ENCODE measurements around the gene SLC6A20. TPM values are rescaled to one million over a fixed set of nuclear protein-coding genes. Genes with fewer than 3 reads are reported as not detected.

Gene SLC6A20
- total and polyA plus RNA-seq, 2 donors from 2014 or later, result 0.37 to 35.2 TPM

- peaks cover under 1 to 28% (median 10%) of the 10 kb centered on the region in 3 donors for H3K36me3 ChIP-seq (ENCODE audit: control insufficient read depth in 2 of 3, insufficient read depth in 3 of 3, low read length in 3 of 3)
- FAIRE-seq, result no peak
- no peak for TF ChIP-seq CTCF (IDR thresholded peaks at IDR 0.05; ENCODE audit: borderline replicate concordance, extremely low read depth, insufficient read depth)
Measured at GRCh38 chr3:45712434-45713110, 83.8 kb downstream of the SLC6A20 start.

GRCh38 chr3:45711931-45712330 is 84.4 kb downstream of the SLC6A20 start:
- no peak overlapping the region for H3K4me3 ChIP-seq (ENCODE audit: low read length in 3 of 3)
- intact Hi-C loops (cut with DNase I), result no loop called here
- FAIRE-seq, result no peak
- H3K27ac ChIP-seq (ENCODE audit: low read depth in 2 of 2, low read length in 2 of 2), result no peak overlapping the region
- no peak for DNase-seq
- H3K4me1 ChIP-seq (ENCODE audit: control insufficient read depth in 2 of 3, insufficient read depth in 2 of 3, low read depth in 1 of 3, low read length in 3 of 3), result no peaks in the 10 kb centered on the region
- no peak overlapping the region for H3K9ac ChIP-seq (ENCODE audit: low read length in 3 of 3)
- TF ChIP-seq CTCF (IDR thresholded peaks at IDR 0.05; ENCODE audit: borderline replicate concordance, extremely low read depth, insufficient read depth), result no peak
- no peaks in the 10 kb centered on the region for H3K9me3 ChIP-seq (ENCODE audit: control insufficient read depth in 2 of 3, insufficient read depth in 1 of 3, low read length in 3 of 3)
- no peaks in the 10 kb centered on the region for H3K27me3 ChIP-seq (ENCODE audit: control insufficient read depth, insufficient read depth, low read length)
- H3K36me3 ChIP-seq (ENCODE audit: control insufficient read depth in 2 of 3, insufficient read depth in 3 of 3, low read length in 3 of 3), result peaks cover 3 to 31% (median 15%) of the 10 kb centered on the region in 3 donors

More at GRCh38 chr3:45712434-45713110, 83.8 kb downstream of the SLC6A20 start:
- H3K9ac ChIP-seq (ENCODE audit: low read length in 3 of 3), result no peak overlapping the region
- no peaks in the 10 kb centered on the region for H3K9me3 ChIP-seq (ENCODE audit: control insufficient read depth in 2 of 3, insufficient read depth in 1 of 3, low read length in 3 of 3)
- no peaks in the 10 kb centered on the region for H3K27me3 ChIP-seq (ENCODE audit: control insufficient read depth, insufficient read depth, low read length)
- H3K4me3 ChIP-seq (ENCODE audit: low read length in 3 of 3), result no peak overlapping the region
- DNase-seq, result no peak
- H3K4me1 ChIP-seq (ENCODE audit: control insufficient read depth in 2 of 3, insufficient read depth in 2 of 3, low read depth in 1 of 3, low read length in 3 of 3), result no peaks in the 10 kb centered on the region
- intact Hi-C loops (cut with DNase I), result no loop called here
- no peak overlapping the region for H3K27ac ChIP-seq (ENCODE audit: low read depth in 2 of 2, low read length in 2 of 2)

- no peaks in the 10 kb centered on the region for H3K9me3 ChIP-seq (ENCODE audit: control insufficient read depth in 2 of 3, insufficient read depth in 1 of 3, low read length in 3 of 3)
- no peak overlapping the region for H3K9ac ChIP-seq (ENCODE audit: low read length in 3 of 3)
- no peak for TF ChIP-seq CTCF (IDR thresholded peaks at IDR 0.05; ENCODE audit: borderline replicate concordance, extremely low read depth, insufficient read depth)
- H3K4me3 ChIP-seq (ENCODE audit: low read length in 3 of 3), result no peak overlapping the region
- no peak overlapping the region for H3K27ac ChIP-seq (ENCODE audit: low read depth in 2 of 2, low read length in 2 of 2)
- no peaks in the 10 kb centered on the region for H3K27me3 ChIP-seq (ENCODE audit: control insufficient read depth, insufficient read depth, low read length)
- no peak for DNase-seq
- intact Hi-C loops (cut with DNase I), result no loop called here
- FAIRE-seq, result no peak
- no peaks in the 10 kb centered on the region for H3K4me1 ChIP-seq (ENCODE audit: control insufficient read depth in 2 of 3, insufficient read depth in 2 of 3, low read depth in 1 of 3, low read length in 3 of 3)
- peaks cover 3 to 15% (median 7%) of the 10 kb centered on the region in 3 donors for H3K36me3 ChIP-seq (ENCODE audit: control insufficient read depth in 2 of 3, insufficient read depth in 3 of 3, low read length in 3 of 3)
Measured at GRCh38 chr3:45705839-45706808, 90.2 kb downstream of the SLC6A20 start.

Other genes starting within 250 kb of the SLC6A20 start
- gene LIMD1, start 201.8 kb downstream of the SLC6A20 start, total RNA-seq, result 36.3 TPM
- gene LIMD1, start 201.8 kb downstream of the SLC6A20 start, polyA plus RNA-seq (ENCODE audit: insufficient read depth, low read depth, low replicate concordance), result 3.1 TPM
- gene SACM1L, start 107.1 kb downstream of the SLC6A20 start, total RNA-seq, result 53.1 TPM
- gene SACM1L, start 107.1 kb downstream of the SLC6A20 start, polyA plus RNA-seq (ENCODE audit: insufficient read depth, low read depth, low replicate concordance), result 27.1 TPM
- 30.9 TPM for gene LZTFL1, start 45.6 kb upstream of the SLC6A20 start, total RNA-seq
- gene LZTFL1, start 45.6 kb upstream of the SLC6A20 start, polyA plus RNA-seq (ENCODE audit: insufficient read depth, low read depth, low replicate concordance), result 13.9 TPM
- 0.22 TPM for gene CCR9, start 90.0 kb upstream of the SLC6A20 start, total RNA-seq
- gene CCR9, start 90.0 kb upstream of the SLC6A20 start, polyA plus RNA-seq (ENCODE audit: insufficient read depth, low read depth, low replicate concordance), result 0.43 TPM
- gene CXCR6, start 146.9 kb upstream of the SLC6A20 start, total RNA-seq, result 2.7 TPM
- 0.39 TPM for gene CXCR6, start 146.9 kb upstream of the SLC6A20 start, polyA plus RNA-seq (ENCODE audit: insufficient read depth, low read depth, low replicate concordance)
- 39.1 TPM for gene FYCO1, start 199.3 kb upstream of the SLC6A20 start, total RNA-seq
- gene FYCO1, start 199.3 kb upstream of the SLC6A20 start, polyA plus RNA-seq (ENCODE audit: insufficient read depth, low read depth, low replicate concordance), result 11.1 TPM
- gene XCR1, start 230.9 kb upstream of the SLC6A20 start, total RNA-seq, result 1.4 TPM
- gene XCR1, start 230.9 kb upstream of the SLC6A20 start, polyA plus RNA-seq (ENCODE audit: insufficient read depth, low read depth, low replicate concordance), result not detected

Data from kidney (tissue), 14 donors.